Measurements from ENCODE around the gene ATP4B.

The ATP4B gene

DNA sequence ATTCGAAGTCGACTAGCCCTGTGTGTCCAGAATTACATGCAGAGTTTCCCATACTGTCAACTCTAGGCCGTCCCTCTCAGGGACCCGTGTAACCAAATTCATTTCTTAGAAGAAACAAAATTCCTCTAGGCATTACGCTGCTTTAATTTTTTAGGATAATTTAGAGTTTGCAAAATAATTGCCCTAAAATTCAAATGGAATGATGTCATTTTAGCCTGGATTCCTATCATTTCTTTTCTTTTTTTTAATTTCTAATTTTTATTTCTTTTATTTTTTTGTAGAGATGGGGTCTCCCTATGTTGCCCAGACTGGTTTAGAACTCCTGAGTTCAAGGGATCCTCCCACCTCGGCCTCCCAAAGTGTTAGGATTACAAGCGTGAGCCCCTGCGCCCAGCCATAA, 1.3 kb upstream of the ATP4B start:
- DNase-seq (ENCODE audit: insufficient read length, low spot score) = no peak
- no peak for FAIRE-seq
- no peak for TF ChIP-seq POLR2AphosphoS5 (IDR thresholded peaks at IDR 0.05; ENCODE audit: low read depth, low read length)
- no peak for TF ChIP-seq TAF1 (IDR thresholded peaks at IDR 0.05; ENCODE audit: low read depth, low read length)
- no peak for TF ChIP-seq POU2F2 (IDR thresholded peaks at IDR 0.05; ENCODE audit: low read depth, low read length)
- no peak for TF ChIP-seq POLR2A (IDR thresholded peaks at IDR 0.05; ENCODE audit: low read depth, low read length)
- no peak for TF ChIP-seq PAX5 (IDR thresholded peaks at IDR 0.05; ENCODE audit: insufficient read depth, low read length, severe bottlenecking)
- TF ChIP-seq SPI1 (IDR thresholded peaks at IDR 0.05; ENCODE audit: low read depth, low read length) = no peak

DNA sequence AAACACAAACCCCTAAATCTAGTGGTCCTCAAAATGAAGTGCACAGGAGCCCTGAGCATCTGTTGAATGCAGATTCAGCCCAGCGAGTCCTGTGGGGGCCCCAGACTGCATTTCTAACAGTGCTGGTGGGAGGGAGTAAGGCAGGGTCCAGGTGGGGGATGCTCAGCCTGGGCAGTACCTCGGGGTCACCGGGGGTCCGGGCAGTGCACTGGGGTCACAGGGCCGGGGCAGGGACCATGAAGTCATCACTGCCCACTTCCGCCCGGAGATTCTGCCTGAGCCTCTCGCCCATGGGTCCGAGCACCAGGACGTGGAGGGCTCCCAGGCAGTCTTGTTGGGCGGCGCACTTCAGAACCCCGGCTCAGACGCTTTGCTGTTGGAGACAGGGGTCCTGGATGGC, 838 bp upstream of the ATP4B start:
- TF ChIP-seq SPI1 (IDR thresholded peaks at IDR 0.05; ENCODE audit: low read depth, low read length) (no peak), POU2F2 (IDR thresholded peaks at IDR 0.05; ENCODE audit: low read depth, low read length) (no peak)
- no peak for FAIRE-seq
- no peak for DNase-seq (ENCODE audit: insufficient read length, low spot score)

GRCh38 chr13:113656831-113657671, 947 bp downstream of the ATP4B start:
- FAIRE-seq = no peak
- TF ChIP-seq SPI1 (IDR thresholded peaks at IDR 0.05; ENCODE audit: low read depth, low read length) (no peak), TAF1 (IDR thresholded peaks at IDR 0.05; ENCODE audit: low read depth, low read length) (no peak), POLR2AphosphoS5 (IDR thresholded peaks at IDR 0.05; ENCODE audit: low read depth, low read length) (no peak), POU2F2 (IDR thresholded peaks at IDR 0.05; ENCODE audit: low read depth, low read length) (no peak)
- no peak for DNase-seq (ENCODE audit: insufficient read length, low spot score)

- DNase-seq (ENCODE audit: insufficient read length, low spot score) = no peak
- FAIRE-seq = no peak
- TF ChIP-seq SPI1 (IDR thresholded peaks at IDR 0.05; ENCODE audit: low read depth, low read length) = no peak
- TF ChIP-seq POLR2AphosphoS5 (IDR thresholded peaks at IDR 0.05; ENCODE audit: low read depth, low read length) = no peak
- TF ChIP-seq POLR2A (IDR thresholded peaks at IDR 0.05; ENCODE audit: low read depth, low read length) = no peak
- TF ChIP-seq PAX5 (IDR thresholded peaks at IDR 0.05; ENCODE audit: insufficient read depth, low read length, severe bottlenecking) = no peak
- no peak for TF ChIP-seq TAF1 (IDR thresholded peaks at IDR 0.05; ENCODE audit: low read depth, low read length)
- no peak for TF ChIP-seq POU2F2 (IDR thresholded peaks at IDR 0.05; ENCODE audit: low read depth, low read length)
These were observed 1.9 kb downstream of the ATP4B start for GRCh38 chr13:113656003-113656588.

DNA sequence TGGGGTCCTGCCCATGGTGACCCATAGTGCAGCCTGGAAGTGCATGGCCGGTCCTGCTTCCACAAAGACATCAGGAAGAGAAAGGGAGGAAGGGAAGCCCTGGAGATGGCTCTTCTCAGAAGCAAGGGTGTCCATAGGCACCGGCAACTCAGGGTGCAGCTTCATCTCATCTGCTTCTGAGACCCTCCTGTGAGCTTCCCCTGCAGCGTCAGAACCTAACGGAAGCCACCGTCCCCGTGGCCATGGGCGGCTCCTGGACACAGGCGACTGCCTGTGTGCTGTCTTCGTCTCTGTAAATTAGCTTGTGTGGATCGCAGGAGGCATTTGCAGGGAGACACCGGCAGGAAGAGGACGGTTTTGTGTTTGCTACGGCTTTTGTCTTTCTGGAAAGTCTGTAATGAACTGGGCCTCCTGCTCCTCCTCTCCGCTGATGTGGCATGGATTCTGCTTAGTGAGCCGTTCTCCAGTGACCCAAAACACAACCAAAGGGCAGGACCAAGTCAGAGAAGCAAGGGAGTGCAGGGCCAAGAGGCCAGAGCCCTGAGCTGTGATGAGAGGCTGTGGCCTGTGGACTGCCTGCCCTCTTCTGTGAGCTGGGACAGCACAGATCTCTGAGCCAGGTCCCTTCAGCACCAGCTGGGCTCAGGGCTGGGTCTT, 2.5 kb downstream of the ATP4B start:
- no peak for DNase-seq (ENCODE audit: insufficient read length, low spot score)
- TF ChIP-seq POLR2A (IDR thresholded peaks at IDR 0.05; ENCODE audit: low read depth, low read length) = no peak
- no peak for TF ChIP-seq POLR2AphosphoS5 (IDR thresholded peaks at IDR 0.05; ENCODE audit: low read depth, low read length)
- no peak for TF ChIP-seq POU2F2 (IDR thresholded peaks at IDR 0.05; ENCODE audit: low read depth, low read length)
- TF ChIP-seq TAF1 (IDR thresholded peaks at IDR 0.05; ENCODE audit: low read depth, low read length) = no peak
- no peak for TF ChIP-seq SPI1 (IDR thresholded peaks at IDR 0.05; ENCODE audit: low read depth, low read length)
- TF ChIP-seq PAX5 (IDR thresholded peaks at IDR 0.05; ENCODE audit: insufficient read depth, low read length, severe bottlenecking) = no peak
- no peak for FAIRE-seq

DNA sequence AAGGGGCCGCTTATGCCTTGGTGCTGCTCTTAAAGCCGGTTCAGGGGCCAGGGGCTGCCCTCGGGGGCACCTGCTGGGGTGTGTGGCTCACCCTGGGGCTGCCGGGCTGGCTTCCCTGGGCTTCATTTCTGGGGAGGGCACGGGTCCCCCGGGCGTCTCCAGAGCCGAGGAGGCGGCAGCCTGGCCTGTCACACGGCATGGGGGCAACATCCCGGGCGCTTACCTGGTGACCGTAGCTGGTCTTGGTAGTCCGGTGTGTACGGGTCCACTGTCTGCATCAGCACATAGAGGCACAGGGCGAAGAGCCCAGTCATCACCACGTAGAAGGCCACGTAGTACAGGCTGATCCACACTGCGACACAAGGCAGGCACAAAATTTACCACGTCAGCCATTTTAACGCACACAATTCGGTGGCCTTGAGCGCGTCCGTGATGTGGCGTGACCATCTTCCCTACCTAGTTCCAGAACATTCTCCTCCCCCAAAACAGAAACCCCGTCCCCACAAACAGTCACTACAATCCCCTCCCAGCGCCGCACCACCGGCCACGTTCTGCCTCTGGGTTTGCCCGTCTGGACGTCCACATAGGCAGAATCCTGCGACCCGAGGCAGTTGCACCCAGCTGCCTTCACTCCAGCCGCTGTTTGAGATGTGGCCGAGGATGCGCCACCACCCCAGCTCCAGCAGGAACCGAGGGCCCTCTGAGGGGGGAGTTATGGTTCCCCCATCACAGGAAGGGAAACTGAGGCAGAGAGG, 3.2 kb downstream of the ATP4B start:
- DNase-seq (ENCODE audit: insufficient read length, low spot score) = no peak
- no peak for TF ChIP-seq POU2F2 (IDR thresholded peaks at IDR 0.05; ENCODE audit: low read depth, low read length)
- no peak for TF ChIP-seq SPI1 (IDR thresholded peaks at IDR 0.05; ENCODE audit: low read depth, low read length)
- TF ChIP-seq TAF1 (IDR thresholded peaks at IDR 0.05; ENCODE audit: low read depth, low read length) = no peak
- no peak for TF ChIP-seq PAX5 (IDR thresholded peaks at IDR 0.05; ENCODE audit: insufficient read depth, low read length, severe bottlenecking)
- no peak for TF ChIP-seq POLR2AphosphoS5 (IDR thresholded peaks at IDR 0.05; ENCODE audit: low read depth, low read length)
- no peak for TF ChIP-seq POLR2A (IDR thresholded peaks at IDR 0.05; ENCODE audit: low read depth, low read length)
- FAIRE-seq = no peak

DNA sequence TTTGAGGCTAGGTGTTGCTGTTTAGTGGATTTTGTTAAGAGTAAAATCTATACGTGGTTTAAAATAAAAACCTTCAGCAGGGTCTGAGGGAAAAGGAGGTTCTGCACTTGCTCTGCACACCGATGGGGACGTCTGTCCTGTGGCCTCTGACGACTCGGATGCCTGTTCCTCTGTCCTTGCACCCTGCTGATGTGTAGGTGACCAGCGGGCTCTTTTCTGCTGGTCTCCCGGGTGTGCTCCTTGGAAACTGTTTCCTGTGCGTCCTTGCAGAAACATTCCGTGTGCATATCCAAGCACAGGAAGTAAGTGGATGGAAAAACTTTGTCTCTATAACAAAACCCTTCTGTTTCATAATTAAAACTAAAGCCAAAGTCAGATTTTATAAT, 3.8 kb downstream of the ATP4B start:
- TF ChIP-seq POLR2A (IDR thresholded peaks at IDR 0.05; ENCODE audit: low read depth, low read length) = no peak
- TF ChIP-seq TAF1 (IDR thresholded peaks at IDR 0.05; ENCODE audit: low read depth, low read length) = no peak
- TF ChIP-seq POLR2AphosphoS5 (IDR thresholded peaks at IDR 0.05; ENCODE audit: low read depth, low read length) = no peak
- TF ChIP-seq SPI1 (IDR thresholded peaks at IDR 0.05; ENCODE audit: low read depth, low read length) = no peak
- TF ChIP-seq POU2F2 (IDR thresholded peaks at IDR 0.05; ENCODE audit: low read depth, low read length) = no peak
- TF ChIP-seq PAX5 (IDR thresholded peaks at IDR 0.05; ENCODE audit: insufficient read depth, low read length, severe bottlenecking) = no peak
- DNase-seq (ENCODE audit: insufficient read length, low spot score) = no peak
- no peak for FAIRE-seq

DNA sequence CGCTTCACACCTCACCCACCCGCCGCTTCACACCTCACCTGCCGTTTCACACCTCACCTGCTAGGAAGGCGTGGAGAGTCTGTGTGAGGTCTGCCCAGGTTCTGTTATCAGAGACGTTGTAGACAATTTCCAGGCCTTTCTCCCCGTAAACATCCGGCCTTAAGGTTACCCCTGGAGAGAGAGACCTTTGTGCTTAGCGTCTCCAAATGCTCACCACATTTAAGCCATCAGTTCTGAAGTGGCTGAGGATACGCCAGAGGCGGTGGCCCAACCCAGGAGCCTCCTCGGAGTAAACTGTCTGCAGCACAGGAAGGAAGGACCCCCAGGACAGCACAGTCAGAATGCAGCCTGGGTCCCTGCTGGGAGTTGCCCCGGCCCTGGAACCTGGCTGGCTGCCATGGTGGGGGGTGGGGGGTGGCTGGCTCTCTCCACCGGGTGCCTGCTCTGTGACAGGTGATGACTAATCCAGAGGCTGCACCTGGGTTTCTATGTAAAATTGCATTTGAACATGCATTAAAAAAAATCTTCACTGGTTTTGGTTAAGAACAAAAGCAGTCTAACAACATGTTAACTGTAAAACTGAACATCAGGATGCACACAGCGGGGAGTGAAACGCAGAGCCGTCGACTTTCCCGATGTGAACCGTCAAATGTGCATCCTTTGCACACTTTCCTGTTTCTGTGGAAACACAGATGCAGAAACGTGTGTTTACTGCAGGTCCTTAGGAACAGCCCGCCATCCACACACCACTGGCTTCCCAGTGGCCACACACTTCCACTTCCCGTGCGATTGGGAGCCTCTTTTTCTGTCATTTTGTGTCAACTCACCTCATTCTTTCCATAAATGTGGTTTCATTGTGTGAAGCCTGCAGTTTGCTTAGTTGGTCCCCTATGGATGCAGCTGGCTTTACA, 4.5 kb downstream of the ATP4B start:
- FAIRE-seq (no peak), DNase-seq (ENCODE audit: insufficient read length, low spot score) (no peak)
- TF ChIP-seq TAF1 (IDR thresholded peaks at IDR 0.05; ENCODE audit: low read depth, low read length) (no peak), SPI1 (IDR thresholded peaks at IDR 0.05; ENCODE audit: low read depth, low read length) (no peak), POU2F2 (IDR thresholded peaks at IDR 0.05; ENCODE audit: low read depth, low read length) (no peak), PAX5 (IDR thresholded peaks at IDR 0.05; ENCODE audit: insufficient read depth, low read length, severe bottlenecking) (no peak), POLR2A (IDR thresholded peaks at IDR 0.05; ENCODE audit: low read depth, low read length) (no peak), POLR2AphosphoS5 (IDR thresholded peaks at IDR 0.05; ENCODE audit: low read depth, low read length) (no peak)

Measured in GM12891 (cell line).